Rectal smooth muscle tissue (tissue), 1 donor: ENCODE results near the gene FIBP.
"Not testable (repeated sequence)": the region's sequence is repeated elsewhere in the genome, so short reads cannot be mapped to it uniquely, and the experiment has no call there.

ENCODE experiments used
- H3K27ac ChIP-seq: one replicate; pipeline ENCODE4 v1.7.0; 2013; ENCODE audit warnings: low read depth, low read length, inconsistent platforms
- H3K27me3 ChIP-seq: one replicate; pipeline ENCODE4 v1.7.0; 2013; ENCODE audit warnings: low read length; ENCODE audit not compliant: control insufficient read depth, insufficient read depth
- H3K36me3 ChIP-seq: one replicate; pipeline ENCODE4 v1.7.0; 2013; ENCODE audit warnings: low read length; ENCODE audit not compliant: control insufficient read depth, insufficient read depth
- H3K4me1 ChIP-seq: one replicate; pipeline ENCODE4 v1.7.0; 2013; ENCODE audit warnings: low read length; ENCODE audit not compliant: control insufficient read depth, insufficient read depth
- H3K4me3 ChIP-seq: one replicate; pipeline ENCODE4 v1.7.0; 2013; ENCODE audit warnings: low read length
- H3K9ac ChIP-seq: one replicate; pipeline ENCODE4 v1.7.0; 2013; ENCODE audit warnings: low read length

Gene FIBP

DNA sequence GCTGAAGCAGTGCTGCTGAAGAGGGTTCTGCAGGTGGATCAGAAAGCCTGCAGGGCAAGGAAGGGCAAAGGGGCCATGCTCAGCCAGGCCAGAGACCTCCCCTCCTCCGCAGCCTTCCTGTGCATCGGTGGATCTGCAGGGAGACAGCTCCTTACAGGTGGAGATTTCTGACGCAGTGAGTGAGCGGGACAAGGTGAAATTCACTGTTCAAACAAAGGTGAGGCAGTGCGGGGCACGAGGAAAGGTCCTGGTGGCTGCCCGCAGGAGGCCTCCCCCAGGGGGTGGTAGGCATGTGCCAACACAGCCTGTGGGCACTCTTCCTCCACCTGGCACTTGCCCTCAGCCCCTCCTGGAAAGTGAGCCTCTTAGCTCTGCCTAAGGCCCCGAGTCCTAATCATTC is 38.9 kb downstream of the FIBP start:
- Histone ChIP-seq H3K9ac (no peak overlapping the region), H3K36me3 (peaks cover 20% of the 10 kb centered on the region), H3K27ac (no peak overlapping the region), H3K4me1 (no peaks in the 10 kb centered on the region), H3K4me3 (no peak overlapping the region), H3K27me3 (no peaks in the 10 kb centered on the region)

DNA sequence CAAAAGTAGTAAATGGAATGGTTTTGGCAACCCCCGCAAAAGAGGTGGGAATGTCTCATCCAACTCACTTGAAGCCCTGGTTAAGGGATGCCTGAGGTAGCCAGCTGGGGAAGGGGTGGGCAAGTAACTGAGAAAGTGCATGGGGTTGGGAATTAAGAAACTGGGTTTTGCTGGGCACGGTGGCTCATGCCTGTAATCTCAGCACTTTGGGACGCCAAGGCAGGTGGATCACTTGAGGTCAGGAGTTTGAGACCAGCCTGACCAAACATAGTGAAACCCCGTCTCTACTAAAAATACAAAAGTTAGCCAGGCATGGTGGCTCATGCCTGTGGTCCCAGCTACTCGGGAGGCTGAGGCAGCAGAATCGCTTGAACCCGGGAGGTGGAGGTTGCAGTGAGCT is 39.6 kb downstream of the FIBP start:
- peaks cover 14% of the 10 kb centered on the region for H3K36me3 ChIP-seq
- H3K27ac ChIP-seq, H3K4me1 ChIP-seq, H3K27me3 ChIP-seq, H3K9ac ChIP-seq, H3K4me3 ChIP-seq: not testable (repeated sequence)

DNA sequence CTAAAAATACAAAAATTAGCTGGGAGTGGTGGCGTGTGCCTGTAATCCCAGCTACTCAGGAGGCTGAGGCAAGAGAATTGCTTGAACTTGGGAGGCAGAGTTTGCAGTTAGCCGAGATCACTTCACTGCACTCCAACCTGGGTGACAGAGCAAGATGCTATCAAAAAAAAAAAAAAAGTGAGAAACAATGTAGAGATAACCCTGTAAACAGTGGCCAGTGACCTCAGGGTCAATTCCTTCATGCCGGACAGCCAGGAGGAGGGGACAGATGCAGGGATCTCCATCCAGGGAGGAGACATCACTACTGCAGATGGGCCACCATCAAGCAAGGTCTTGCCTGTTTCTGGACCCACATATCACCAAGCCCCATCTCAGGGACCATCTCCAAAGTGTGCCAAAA is 40.5 kb downstream of the FIBP start:
- no peaks in the 10 kb centered on the region for H3K4me1 ChIP-seq
- no peak overlapping the region for H3K9ac ChIP-seq
- no peaks in the 10 kb centered on the region for H3K27me3 ChIP-seq
- H3K4me3 ChIP-seq = no peak overlapping the region
- H3K36me3 ChIP-seq = peaks cover 8% of the 10 kb centered on the region
- no peak overlapping the region for H3K27ac ChIP-seq

DNA sequence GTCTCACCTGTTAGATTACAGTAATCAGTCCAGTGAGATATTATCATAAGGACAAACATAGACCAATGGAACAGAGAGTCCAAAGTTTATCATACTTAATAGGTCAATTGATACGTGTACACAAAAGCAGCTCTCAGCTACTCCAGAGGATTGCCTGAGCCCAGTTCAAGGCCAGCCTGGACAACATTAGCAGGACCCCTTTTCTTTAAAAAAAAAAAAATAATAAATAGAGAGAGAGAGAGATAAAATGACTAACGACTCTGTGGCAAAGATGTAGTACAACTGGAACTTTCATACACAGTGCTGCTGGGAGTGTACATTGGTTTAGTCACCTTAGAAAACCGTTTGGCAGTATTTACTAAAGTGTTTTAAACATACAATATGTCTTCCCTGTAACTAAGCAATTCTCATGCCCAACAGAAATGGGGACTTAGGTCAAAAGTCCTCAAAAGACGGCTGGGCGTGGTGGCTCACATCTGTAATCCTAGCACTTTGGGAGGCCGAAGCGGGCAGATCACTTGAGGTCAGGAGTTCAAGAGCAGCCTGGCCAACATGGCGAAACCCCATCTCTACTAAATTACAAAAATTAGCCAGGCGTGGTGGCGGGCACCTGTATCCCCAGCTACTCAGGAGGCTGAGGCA is 43.9 kb downstream of the FIBP start:
- H3K4me3 ChIP-seq = no peak overlapping the region
- H3K36me3 ChIP-seq = no peaks in the 10 kb centered on the region
- no peak overlapping the region for H3K27ac ChIP-seq
- H3K9ac ChIP-seq = no peak overlapping the region
- no peaks in the 10 kb centered on the region for H3K4me1 ChIP-seq
- no peaks in the 10 kb centered on the region for H3K27me3 ChIP-seq

DNA sequence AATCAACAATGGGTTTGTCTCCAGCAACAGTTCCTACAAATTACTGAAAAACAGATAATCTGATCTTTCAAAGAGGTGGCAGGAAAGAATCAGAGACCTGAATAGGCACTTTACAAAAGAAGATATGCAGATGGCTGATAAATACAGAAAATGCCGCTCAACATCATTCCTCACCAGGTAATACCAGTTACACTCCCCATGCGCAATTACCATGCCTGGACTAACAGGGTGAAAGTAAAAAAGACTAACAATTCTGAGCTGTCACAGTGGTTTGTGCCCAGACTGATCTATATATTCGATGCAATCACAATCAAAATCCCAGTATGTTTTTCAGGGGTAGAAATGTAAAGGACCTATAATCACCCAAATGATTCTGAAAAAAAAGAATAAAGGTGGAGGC is 44.5 kb downstream of the FIBP start:
- no peaks in the 10 kb centered on the region for H3K27me3 ChIP-seq
- no peaks in the 10 kb centered on the region for H3K36me3 ChIP-seq
- H3K27ac ChIP-seq = no peak overlapping the region
- no peak overlapping the region for H3K9ac ChIP-seq
- no peak overlapping the region for H3K4me3 ChIP-seq
- H3K4me1 ChIP-seq = no peaks in the 10 kb centered on the region

DNA sequence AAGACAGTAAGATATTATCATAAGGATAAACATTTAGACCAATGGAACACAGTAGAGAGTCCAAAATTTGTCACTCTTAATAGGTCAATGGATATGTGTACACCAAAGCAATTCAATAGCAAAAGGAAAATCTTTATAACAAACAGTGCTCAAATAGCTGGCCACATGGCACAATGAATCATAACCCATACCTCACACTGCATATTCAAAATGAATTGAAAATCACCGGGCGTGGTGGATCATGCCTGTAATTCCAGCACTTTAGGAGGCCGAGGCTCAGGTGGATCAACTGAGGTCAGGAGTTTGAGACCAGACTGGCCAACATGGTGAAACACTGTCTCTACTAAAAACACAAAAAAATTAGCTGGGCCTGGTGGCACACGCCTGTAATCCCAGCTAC is 46.1 kb downstream of the FIBP start:
- H3K27me3 ChIP-seq = no peaks in the 10 kb centered on the region
- H3K36me3 ChIP-seq = no peaks in the 10 kb centered on the region
- H3K9ac ChIP-seq = no peak overlapping the region
- no peaks in the 10 kb centered on the region for H3K4me1 ChIP-seq
- H3K4me3 ChIP-seq = no peak overlapping the region
- H3K27ac ChIP-seq = no peak overlapping the region

DNA sequence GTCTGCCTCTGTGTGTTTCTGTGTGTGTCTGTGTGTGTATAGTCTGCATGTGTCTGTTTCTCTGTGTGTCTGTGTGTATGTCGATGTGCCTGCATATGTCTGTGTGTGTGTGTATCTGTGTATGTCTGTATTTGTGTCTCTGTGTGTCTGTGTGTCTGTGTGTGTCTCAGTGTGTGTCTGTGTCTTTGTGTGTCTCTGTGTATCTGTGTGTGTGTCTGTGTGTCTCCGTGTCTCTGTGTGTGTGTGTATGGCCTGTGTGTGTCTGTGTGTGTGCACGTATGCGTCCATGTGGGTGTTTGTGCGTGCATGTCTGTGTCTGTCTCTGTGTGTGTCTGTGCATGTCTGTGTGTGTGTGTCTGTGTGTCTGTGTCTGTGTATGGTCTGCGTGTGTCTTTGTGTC is 54.1 kb downstream of the FIBP start:
- Histone ChIP-seq H3K27ac (no peak overlapping the region), H3K4me1 (peaks cover 10% of the 10 kb centered on the region), H3K4me3 (peak overlapping the region; percentile 73), H3K9ac (no peak overlapping the region), H3K36me3 (no peaks in the 10 kb centered on the region), H3K27me3 (no peaks in the 10 kb centered on the region)
